T-helper 2 cell treated with Interferon-gamma antibody and Interleukin-4, amounts not matched to agents 5 μg/mL and 100 μg/mL, for 36 hours (primary cell): ENCODE data around the gene EIF2S1.

Experiments
- DNase-seq: peaks from one replicate; pipeline ENCODE4 v3.0.0; 2021; ENCODE audit warnings: low spot score
- H3K27ac Mint-ChIP-seq: one replicate; pipeline ENCODE4 v1.8.0; 2021; ENCODE audit warnings: mild to moderate bottlenecking, mixed read lengths
- H3K27me3 Mint-ChIP-seq: one replicate; pipeline ENCODE4 v1.8.0; 2021; ENCODE audit warnings: low read depth, mixed read lengths
- H3K36me3 Mint-ChIP-seq: one replicate; pipeline ENCODE4 v1.8.0; 2021; ENCODE audit warnings: low read depth, mixed read lengths
- H3K4me1 Mint-ChIP-seq: one replicate; pipeline ENCODE4 v1.8.0; 2021; ENCODE audit warnings: low read depth, mixed read lengths
- H3K4me3 Mint-ChIP-seq: one replicate; pipeline ENCODE4 v1.8.0; 2022; ENCODE audit warnings: mild to moderate bottlenecking, moderate library complexity, mixed read lengths
- H3K9me3 Mint-ChIP-seq: one replicate; pipeline ENCODE4 v1.8.0; 2021; ENCODE audit warnings: mixed read lengths

The EIF2S1 gene

DNA sequence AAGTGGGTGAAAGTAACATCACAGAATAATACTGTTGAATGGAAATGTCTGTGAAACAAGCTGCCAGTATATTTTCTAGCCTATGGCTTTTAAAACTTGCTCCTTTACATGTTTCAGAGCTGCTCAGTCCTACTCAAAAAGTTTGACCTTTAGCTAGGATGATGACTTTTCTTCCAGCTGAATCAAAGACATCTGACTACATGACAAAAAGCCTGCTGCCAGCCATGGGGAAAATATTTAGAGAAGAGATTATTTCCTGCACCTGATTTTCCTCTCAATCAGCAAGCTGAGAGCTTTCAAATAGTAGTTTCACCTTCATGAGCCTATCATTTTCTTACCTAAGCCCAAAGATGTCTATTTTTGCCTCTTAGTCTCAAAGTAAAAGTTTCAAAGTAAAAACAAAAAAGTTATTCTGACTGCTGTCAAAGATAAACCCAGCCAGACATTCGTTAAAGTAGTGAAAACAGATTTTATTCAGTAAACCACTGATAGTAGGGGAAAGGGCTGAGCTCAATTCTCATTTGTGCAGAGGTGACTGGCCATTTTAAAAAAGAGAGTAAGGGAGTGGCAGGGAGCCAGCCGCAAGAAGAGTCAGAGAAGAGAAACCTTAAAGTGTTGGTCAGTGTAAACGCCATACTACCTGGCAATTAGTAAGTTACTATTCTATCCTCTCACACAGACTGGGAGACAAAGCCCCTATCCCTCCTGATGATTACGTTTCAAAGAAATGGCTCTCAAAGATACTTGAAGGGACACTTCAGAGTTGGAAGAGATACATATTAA, 2.8 kb upstream of the EIF2S1 start:
- H3K36me3 Mint-ChIP-seq, result peaks cover 14% of the 10 kb centered on the region
- H3K4me3 Mint-ChIP-seq, result peak overlapping the region; percentile 90
- no peaks in the 10 kb centered on the region for H3K9me3 Mint-ChIP-seq
- DNase-seq, result no peak
- H3K27me3 Mint-ChIP-seq, result no peaks in the 10 kb centered on the region
- peaks cover 31% of the 10 kb centered on the region for H3K4me1 Mint-ChIP-seq
- H3K27ac Mint-ChIP-seq, result no peak overlapping the region

DNA sequence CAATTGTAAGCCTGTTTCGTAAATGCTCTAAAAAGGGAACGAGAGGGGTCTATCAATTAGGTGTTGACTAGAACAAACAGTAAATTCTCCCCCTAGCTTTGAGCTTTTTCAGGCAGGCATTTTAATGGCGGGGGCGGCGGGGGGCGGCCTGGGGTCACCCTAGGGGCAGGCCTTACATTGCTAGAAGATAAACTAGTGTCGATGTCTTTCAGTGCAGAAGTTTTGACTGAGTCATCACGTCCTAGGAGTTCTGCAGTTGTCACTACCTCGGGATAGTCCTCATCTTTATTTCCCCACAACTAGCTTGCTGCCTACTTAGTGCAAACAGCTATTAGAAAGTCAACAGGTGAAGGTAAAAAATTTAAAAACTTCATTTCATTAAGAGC, 2.2 kb upstream of the EIF2S1 start:
- DNase-seq, result no peak
- Mint-ChIP-seq H3K27ac (peak overlapping the region; percentile 43), H3K27me3 (no peaks in the 10 kb centered on the region), H3K4me3 (peak overlapping the region; percentile 90), H3K36me3 (peaks cover 19% of the 10 kb centered on the region), H3K4me1 (peaks cover 35% of the 10 kb centered on the region), H3K9me3 (no peaks in the 10 kb centered on the region)

- Mint-ChIP-seq H3K36me3 (peaks cover 21% of the 10 kb centered on the region), H3K9me3 (no peaks in the 10 kb centered on the region), H3K27ac (peak overlapping the region; percentile 92), H3K4me3 (peak overlapping the region; percentile 90), H3K27me3 (no peaks in the 10 kb centered on the region), H3K4me1 (peaks cover 41% of the 10 kb centered on the region)
- no peak for DNase-seq
Measured at GRCh38 chr14:67358924-67359774, 979 bp upstream of the EIF2S1 start.

GRCh38 chr14:67360470-67361206, 510 bp downstream of the EIF2S1 start:
- Mint-ChIP-seq H3K27me3 (no peaks in the 10 kb centered on the region), H3K9me3 (no peaks in the 10 kb centered on the region), H3K36me3 (peaks cover 34% of the 10 kb centered on the region), H3K4me1 (peaks cover 44% of the 10 kb centered on the region), H3K27ac (peak overlapping the region; percentile 92), H3K4me3 (peak overlapping the region; percentile 90)
- peak; percentile 28 for DNase-seq

- no peak overlapping the region for H3K27ac Mint-ChIP-seq
- DNase-seq, result no peak
- H3K4me3 Mint-ChIP-seq, result no peak overlapping the region
- H3K27me3 Mint-ChIP-seq, result no peaks in the 10 kb centered on the region
- H3K4me1 Mint-ChIP-seq, result peaks cover 39% of the 10 kb centered on the region
- peaks cover 69% of the 10 kb centered on the region for H3K36me3 Mint-ChIP-seq
- no peaks in the 10 kb centered on the region for H3K9me3 Mint-ChIP-seq
Measured at GRCh38 chr14:67365476-67365875, 5.3 kb downstream of the EIF2S1 start.

- Mint-ChIP-seq H3K4me1 (peaks cover 30% of the 10 kb centered on the region), H3K27ac (no peak overlapping the region), H3K27me3 (no peaks in the 10 kb centered on the region), H3K4me3 (no peak overlapping the region), H3K9me3 (no peaks in the 10 kb centered on the region), H3K36me3 (peaks cover 56% of the 10 kb centered on the region)
- no peak for DNase-seq
Measured at GRCh38 chr14:67370830-67371229, 10.7 kb downstream of the EIF2S1 start.

GRCh38 chr14:67371247-67372148, 11.4 kb downstream of the EIF2S1 start:
- Mint-ChIP-seq H3K4me1 (peaks cover 29% of the 10 kb centered on the region), H3K27me3 (no peaks in the 10 kb centered on the region), H3K4me3 (no peak overlapping the region), H3K27ac (no peak overlapping the region), H3K9me3 (no peaks in the 10 kb centered on the region), H3K36me3 (peaks cover 53% of the 10 kb centered on the region)
- no peak for DNase-seq

- Mint-ChIP-seq H3K36me3 (peaks cover 54% of the 10 kb centered on the region), H3K4me1 (peaks cover 25% of the 10 kb centered on the region), H3K4me3 (no peak overlapping the region), H3K27ac (no peak overlapping the region), H3K9me3 (no peaks in the 10 kb centered on the region), H3K27me3 (no peaks in the 10 kb centered on the region)
- no peak for DNase-seq
Measured at GRCh38 chr14:67372833-67373232, 12.7 kb downstream of the EIF2S1 start.

- Mint-ChIP-seq H3K4me3 (no peak overlapping the region), H3K27me3 (no peaks in the 10 kb centered on the region), H3K27ac (no peak overlapping the region), H3K4me1 (peaks cover 22% of the 10 kb centered on the region), H3K9me3 (no peaks in the 10 kb centered on the region), H3K36me3 (peaks cover 54% of the 10 kb centered on the region)
- peak; percentile 42 for DNase-seq
Measured at GRCh38 chr14:67373347-67373746, 13.2 kb downstream of the EIF2S1 start.

- Mint-ChIP-seq H3K4me3 (no peak overlapping the region), H3K27ac (no peak overlapping the region), H3K27me3 (no peaks in the 10 kb centered on the region), H3K36me3 (peaks cover 59% of the 10 kb centered on the region), H3K4me1 (peaks cover 8% of the 10 kb centered on the region), H3K9me3 (no peaks in the 10 kb centered on the region)
- DNase-seq, result no peak
Measured at GRCh38 chr14:67377916-67378315, 17.8 kb downstream of the EIF2S1 start.

GRCh38 chr14:67385120-67385519, 25.0 kb downstream of the EIF2S1 start:
- no peaks in the 10 kb centered on the region for H3K27me3 Mint-ChIP-seq
- peaks cover 50% of the 10 kb centered on the region for H3K36me3 Mint-ChIP-seq
- no peaks in the 10 kb centered on the region for H3K9me3 Mint-ChIP-seq
- DNase-seq, result no peak
- no peak overlapping the region for H3K4me3 Mint-ChIP-seq
- H3K27ac Mint-ChIP-seq, result no peak overlapping the region
- no peaks in the 10 kb centered on the region for H3K4me1 Mint-ChIP-seq

DNA sequence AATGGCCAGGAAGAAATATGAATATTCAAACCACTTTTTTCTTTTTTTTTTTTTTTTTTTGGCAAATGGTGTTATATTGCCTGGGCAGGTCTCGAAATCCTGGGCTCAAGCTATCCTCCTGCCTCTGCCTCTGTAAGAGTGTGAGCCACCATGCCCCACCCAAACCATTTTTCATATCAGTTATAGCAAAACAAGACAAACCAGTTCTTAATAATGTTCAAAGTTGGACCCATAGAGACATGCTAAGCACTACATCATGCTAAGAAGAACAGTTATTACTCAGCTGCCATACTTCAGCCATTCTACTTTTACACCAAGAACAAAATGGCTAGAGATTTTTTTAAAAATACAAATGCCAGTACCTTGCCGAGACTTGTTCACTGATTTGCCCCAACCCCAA, 25.5 kb downstream of the EIF2S1 start:
- no peaks in the 10 kb centered on the region for H3K27me3 Mint-ChIP-seq
- H3K4me1 Mint-ChIP-seq, result peaks cover under 1% of the 10 kb centered on the region
- peaks cover 48% of the 10 kb centered on the region for H3K36me3 Mint-ChIP-seq

DNA sequence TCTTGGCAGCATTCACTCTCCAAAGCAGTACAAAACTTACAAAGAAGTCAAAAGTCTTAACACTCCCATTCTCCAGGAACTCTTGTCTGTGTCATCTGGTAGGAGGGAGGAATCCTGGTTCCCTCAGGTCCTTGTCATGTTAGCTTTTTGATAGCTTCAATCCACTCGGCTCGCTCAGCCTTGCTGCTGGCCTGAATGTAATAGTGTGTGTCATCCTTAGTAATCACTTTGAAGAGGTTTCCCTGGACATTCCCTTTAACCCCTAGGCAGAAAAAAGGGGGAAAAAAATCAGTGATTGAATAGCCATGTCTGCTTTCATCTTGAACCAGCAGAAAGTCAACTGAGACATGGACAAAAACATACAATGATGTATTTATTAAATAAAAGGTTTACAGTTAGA, 27.1 kb downstream of the EIF2S1 start:
- H3K4me3 Mint-ChIP-seq, result no peak overlapping the region
- H3K27me3 Mint-ChIP-seq, result no peaks in the 10 kb centered on the region
- H3K9me3 Mint-ChIP-seq, result no peaks in the 10 kb centered on the region
- peaks cover 10% of the 10 kb centered on the region for H3K4me1 Mint-ChIP-seq
- H3K36me3 Mint-ChIP-seq, result peaks cover 38% of the 10 kb centered on the region
- no peak for DNase-seq
- no peak overlapping the region for H3K27ac Mint-ChIP-seq

More for the DNA sequence above, 25.5 kb downstream of the EIF2S1 start:
- no peak for DNase-seq
- H3K4me3 Mint-ChIP-seq, result no peak overlapping the region
- no peaks in the 10 kb centered on the region for H3K9me3 Mint-ChIP-seq
- H3K27ac Mint-ChIP-seq, result no peak overlapping the region
